NCI-H187 (cell line): ENCODE results near the gene APOL1.
"Not testable (repeated sequence)": the region's sequence is repeated elsewhere in the genome, so short reads cannot be mapped to it uniquely, and the experiment has no call there.

Experiments
- DNase-seq, 2 experiments: peaks; one replicate each; lab custom pipeline; 2025; lab: John Stamatoyannopoulos, UW

The APOL1 gene

GRCh38 chr22:36244522-36245391, 8.2 kb upstream of the APOL1 start:
- DNase-seq: no peak

DNA sequence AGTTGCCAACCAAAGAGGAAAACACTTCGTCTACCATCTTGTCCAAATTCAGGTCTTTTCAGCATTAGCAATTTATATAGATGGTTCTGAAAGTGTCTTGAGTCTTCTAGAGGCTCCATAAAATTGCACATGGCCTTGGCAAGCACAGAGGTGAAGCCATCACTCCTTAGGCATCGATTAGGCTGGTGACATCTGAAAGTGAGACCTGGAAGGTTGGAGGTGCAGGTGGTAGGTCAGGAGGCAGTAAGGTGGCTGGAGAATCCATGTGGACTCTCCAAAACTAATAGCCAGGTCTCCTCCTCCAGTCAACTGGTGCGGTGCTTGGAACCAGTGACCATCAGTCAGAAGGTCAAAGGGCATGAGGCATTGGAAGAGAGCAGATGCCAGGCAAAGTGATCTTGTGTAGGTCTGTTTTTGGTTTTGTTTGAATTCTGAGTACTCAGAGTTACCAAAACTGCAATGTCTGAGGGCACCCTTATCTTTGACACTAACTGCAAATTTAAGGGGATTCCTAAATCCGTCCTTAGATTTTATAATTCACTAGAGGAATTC, 7.1 kb upstream of the APOL1 start:
- no peak for DNase-seq

- DNase-seq: no peak
Observed at GRCh38 chr22:36246718-36247117, 6.2 kb upstream of the APOL1 start.

GRCh38 chr22:36247955-36248354, 5.0 kb upstream of the APOL1 start:
- DNase-seq: no peak

GRCh38 chr22:36249160-36249559, 3.8 kb upstream of the APOL1 start:
- DNase-seq: no peak

GRCh38 chr22:36250292-36250960, 2.5 kb upstream of the APOL1 start:
- not testable (repeated sequence) for DNase-seq

- DNase-seq: not testable (repeated sequence)
Observed at GRCh38 chr22:36251979-36252608, 839 bp upstream of the APOL1 start.

- no peak for DNase-seq
Observed at GRCh38 chr22:36253523-36254490, 874 bp downstream of the APOL1 start.

GRCh38 chr22:36255572-36255971, 2.6 kb downstream of the APOL1 start:
- not testable (repeated sequence) for DNase-seq

GRCh38 chr22:36256478-36256877, 3.5 kb downstream of the APOL1 start:
- no peak for DNase-seq

GRCh38 chr22:36257308-36257707, 4.4 kb downstream of the APOL1 start:
- DNase-seq: no peak

- DNase-seq: no peak
Observed at GRCh38 chr22:36257948-36258670, 5.2 kb downstream of the APOL1 start.

DNA sequence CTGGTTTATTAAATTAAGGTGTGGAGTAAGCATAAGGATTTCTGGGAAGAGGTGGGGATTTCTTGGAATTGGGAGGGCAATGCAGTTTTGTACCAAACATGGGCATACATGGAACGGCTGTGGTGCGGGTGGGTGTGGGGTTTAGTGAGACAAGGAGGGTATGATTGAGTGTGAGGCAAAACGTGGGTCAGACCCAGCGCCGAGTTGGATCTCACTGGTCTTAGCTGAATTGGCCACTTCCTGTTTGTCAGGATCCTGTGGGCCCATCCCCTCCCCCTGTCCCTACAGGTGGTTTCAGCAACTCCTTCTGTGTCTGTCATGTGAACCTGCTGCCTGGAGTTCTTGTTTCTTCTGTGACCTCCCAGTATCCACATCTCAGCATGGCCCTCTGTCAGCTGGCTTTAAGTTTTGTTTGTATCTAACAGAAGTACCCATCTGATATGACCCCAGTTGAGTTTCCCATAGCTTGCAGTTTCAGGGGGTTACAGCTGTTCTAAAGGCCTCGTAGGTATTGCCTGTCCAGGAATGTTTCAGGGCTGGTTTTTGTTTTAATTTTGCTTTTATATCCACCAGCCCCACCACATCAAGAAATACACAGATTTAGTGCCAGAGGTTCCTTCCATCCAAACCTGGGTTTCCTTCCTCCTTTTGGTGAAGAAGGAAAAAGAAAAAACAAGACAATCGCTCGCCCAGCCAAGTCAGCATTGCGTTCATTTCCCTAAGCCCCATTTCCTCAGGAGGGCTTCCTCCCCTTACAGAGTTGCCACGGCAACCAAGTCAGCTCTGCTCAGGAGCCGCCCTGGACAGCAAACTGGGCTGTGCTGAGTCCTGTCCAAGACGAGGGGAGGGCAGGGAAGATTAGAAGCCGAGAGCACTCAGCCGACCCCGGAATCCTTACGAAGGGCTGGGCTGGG, 6.0 kb downstream of the APOL1 start:
- no peak for DNase-seq

DNA sequence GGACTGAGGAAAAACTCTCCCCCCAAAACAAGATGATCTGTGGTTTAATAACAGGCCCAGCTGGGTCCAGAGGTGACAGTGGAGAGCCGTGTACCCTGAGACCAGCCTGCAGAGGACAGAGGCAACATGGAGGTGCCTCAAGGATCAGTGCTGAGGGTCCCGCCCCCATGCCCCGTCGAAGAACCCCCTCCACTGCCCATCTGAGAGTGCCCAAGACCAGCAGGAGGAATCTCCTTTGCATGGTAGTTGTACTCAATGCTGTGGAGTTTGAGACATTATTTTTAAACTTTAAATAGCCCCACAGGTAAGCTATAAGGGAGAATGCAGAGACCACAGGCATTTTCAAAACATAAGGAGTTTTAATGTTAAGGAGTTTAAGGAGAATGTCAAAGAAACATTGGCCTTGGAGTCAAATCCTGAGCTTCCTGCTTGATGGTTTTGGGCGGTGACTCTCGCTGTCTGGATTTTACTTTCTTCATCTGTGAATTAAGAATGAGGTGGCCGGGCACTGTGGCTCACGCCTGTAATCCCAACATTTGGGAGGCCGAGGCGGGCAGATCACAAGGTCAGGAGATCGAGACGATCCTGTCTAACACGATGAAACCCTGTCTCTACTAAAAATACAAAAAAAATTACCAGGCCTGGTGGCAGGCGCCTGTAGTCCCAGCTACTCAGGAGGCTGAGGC, 6.8 kb downstream of the APOL1 start:
- no peak for DNase-seq

GRCh38 chr22:36261675-36262074, 8.7 kb downstream of the APOL1 start:
- DNase-seq: not testable (repeated sequence)

- DNase-seq: not testable (repeated sequence)
Observed at GRCh38 chr22:36262307-36262706, 9.4 kb downstream of the APOL1 start.

- not testable (repeated sequence) for DNase-seq
Observed at GRCh38 chr22:36263216-36263673, 10.3 kb downstream of the APOL1 start.

- not testable (repeated sequence) for DNase-seq
Observed at GRCh38 chr22:36263886-36264664, 11.1 kb downstream of the APOL1 start.
